T-helper 1 cell treated with Interleukin-12 subunit alpha and Interleukin-12 subunit beta and Interleukin-4 antibody, amounts not matched to agents 30 μg/mL and 1 μg/mL, for 36 hours (primary cell): ENCODE results near the gene ITGAD.

Experiments used
- H3K27ac Mint-ChIP-seq: one replicate; pipeline ENCODE4 v1.8.0; 2021; ENCODE audit warnings: mild to moderate bottlenecking, mixed read lengths
- H3K27me3 Mint-ChIP-seq: one replicate; pipeline ENCODE4 v1.8.0; 2021; ENCODE audit warnings: low read depth, mixed read lengths
- H3K36me3 Mint-ChIP-seq: one replicate; pipeline ENCODE4 v1.8.0; 2021; ENCODE audit warnings: low read depth, mixed read lengths
- H3K4me1 Mint-ChIP-seq: one replicate; pipeline ENCODE4 v1.8.0; 2021; ENCODE audit warnings: low read depth, mixed read lengths
- H3K4me3 Mint-ChIP-seq: one replicate; pipeline ENCODE4 v1.8.0; 2021; ENCODE audit warnings: mild to moderate bottlenecking, moderate library complexity, mixed read lengths
- H3K9me3 Mint-ChIP-seq: one replicate; pipeline ENCODE4 v1.8.0; 2021; ENCODE audit warnings: mixed read lengths

ITGAD gene

DNA sequence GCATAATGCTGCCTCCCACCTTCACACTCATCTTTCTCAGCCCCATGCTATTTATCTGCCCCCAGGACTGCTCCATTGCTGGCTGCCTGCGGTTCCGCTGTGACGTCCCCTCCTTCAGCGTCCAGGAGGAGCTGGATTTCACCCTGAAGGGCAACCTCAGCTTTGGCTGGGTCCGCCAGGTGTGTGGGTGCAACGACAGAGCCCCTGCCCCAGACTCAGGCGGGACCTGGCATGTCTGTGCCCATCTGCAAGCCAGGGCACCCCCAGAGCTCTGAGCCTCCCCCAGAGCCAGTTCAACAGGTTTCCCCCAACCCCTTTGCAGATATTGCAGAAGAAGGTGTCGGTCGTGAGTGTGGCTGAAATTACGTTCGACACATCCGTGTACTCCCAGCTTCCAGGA lies 12.9 kb upstream of the ITGAD start:
- H3K27ac Mint-ChIP-seq = no peak overlapping the region
- peaks cover 4% of the 10 kb centered on the region for H3K9me3 Mint-ChIP-seq

DNA sequence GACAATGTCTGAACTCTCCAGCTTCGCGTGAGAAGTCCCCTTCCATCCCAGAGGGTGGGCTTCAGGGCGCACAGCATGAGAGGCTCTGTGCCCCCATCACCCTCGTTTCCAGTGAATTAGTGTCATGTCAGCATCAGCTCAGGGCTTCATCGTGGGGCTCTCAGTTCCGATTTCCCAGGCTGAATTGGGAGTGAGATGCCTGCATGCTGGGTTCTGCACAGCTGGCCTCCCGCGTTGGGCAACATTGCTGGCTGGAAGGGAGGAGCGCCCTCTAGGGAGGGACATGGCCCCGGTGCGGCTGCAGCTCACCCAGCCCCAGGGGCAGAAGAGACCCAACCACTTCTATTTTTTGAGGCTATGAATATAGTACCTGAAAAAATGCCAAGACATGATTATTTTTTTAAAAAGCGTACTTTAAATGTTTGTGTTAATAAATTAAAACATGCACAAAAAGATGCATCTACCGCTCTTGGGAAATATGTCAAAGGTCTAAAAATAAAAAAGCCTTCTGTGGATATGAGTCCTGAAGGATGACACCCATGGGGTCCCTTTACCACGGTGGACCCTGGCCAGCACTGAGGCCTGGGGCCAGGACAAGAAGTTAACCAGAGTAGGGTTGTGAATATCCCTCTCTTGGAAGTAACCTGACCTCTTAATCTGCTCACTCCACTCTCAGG lies 10.5 kb upstream of the ITGAD start:
- Mint-ChIP-seq H3K4me1 (peaks cover 11% of the 10 kb centered on the region), H3K9me3 (no peaks in the 10 kb centered on the region), H3K27ac (no peak overlapping the region), H3K27me3 (no peaks in the 10 kb centered on the region), H3K4me3 (no peak overlapping the region), H3K36me3 (peaks cover 34% of the 10 kb centered on the region)

More for the DNA sequence above, 12.9 kb upstream of the ITGAD start:
- H3K36me3 Mint-ChIP-seq = peaks cover 54% of the 10 kb centered on the region
- H3K27me3 Mint-ChIP-seq = no peaks in the 10 kb centered on the region
- no peak overlapping the region for H3K4me3 Mint-ChIP-seq
- H3K4me1 Mint-ChIP-seq = peaks cover 4% of the 10 kb centered on the region

DNA sequence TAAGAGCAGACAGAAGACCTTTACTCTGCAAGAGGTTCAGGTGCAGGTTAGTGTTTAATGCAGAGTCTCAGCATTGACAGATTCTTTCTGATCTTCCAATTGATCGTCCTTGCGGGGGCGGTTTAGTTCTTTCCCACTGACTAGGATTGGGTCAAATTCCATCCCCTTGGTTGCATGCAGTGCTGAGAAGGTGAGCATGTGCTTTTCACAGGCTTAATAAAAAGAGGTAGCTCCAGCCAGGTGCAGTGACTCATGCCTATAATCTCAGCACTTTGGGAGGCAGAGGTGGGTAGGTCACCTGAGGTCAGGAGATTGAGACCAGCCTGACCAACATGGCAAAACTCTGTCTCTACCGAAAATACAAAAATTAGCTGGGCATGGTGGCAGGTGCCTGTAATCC lies 7.5 kb upstream of the ITGAD start:
- H3K36me3 Mint-ChIP-seq = peaks cover 17% of the 10 kb centered on the region
- no peak overlapping the region for H3K27ac Mint-ChIP-seq
- H3K4me3 Mint-ChIP-seq = no peak overlapping the region
- peaks cover 11% of the 10 kb centered on the region for H3K4me1 Mint-ChIP-seq
- peaks cover 11% of the 10 kb centered on the region for H3K27me3 Mint-ChIP-seq
- no peaks in the 10 kb centered on the region for H3K9me3 Mint-ChIP-seq

DNA sequence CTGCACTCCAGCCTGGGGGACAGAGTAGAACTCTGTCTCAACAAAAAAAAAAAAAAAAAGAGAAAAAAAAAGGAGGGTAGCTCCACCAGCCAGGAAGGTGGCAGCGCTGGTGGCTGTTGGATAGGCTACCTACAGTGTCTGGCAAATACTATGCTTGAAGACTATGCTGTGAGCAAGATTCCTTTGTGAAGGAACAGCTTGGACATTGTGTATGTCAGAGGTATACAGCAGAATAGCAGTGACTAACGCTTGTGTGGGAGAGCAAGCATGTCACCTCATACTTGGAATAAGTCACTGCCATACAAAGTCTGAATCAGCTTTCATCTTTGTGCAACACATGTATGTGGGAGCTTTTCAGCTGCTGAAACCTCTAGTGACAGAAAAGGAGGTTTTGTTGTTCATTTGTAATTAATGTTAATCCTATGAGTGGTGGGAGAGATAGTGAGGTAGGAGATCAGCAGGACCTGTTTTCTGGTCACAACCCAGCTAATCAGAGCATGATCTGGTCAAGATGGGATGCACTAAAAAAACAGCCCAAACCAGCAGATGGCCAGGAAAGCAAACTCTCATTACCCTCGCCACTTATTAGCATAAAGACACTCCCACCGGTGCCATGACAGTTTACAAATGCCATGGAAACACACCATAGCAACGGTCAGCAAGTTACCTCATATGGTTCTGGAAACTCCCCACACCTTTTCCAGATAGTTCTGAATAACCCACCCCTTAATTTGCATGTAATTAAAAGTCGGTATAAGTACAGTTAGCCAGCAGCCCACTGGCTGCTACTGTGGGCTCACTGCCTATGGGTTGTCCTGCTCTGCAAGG lies 6.8 kb upstream of the ITGAD start:
- Mint-ChIP-seq H3K4me3 (no peak overlapping the region), H3K36me3 (peaks cover 13% of the 10 kb centered on the region), H3K9me3 (no peaks in the 10 kb centered on the region), H3K4me1 (peaks cover 11% of the 10 kb centered on the region), H3K27ac (no peak overlapping the region), H3K27me3 (peaks cover 14% of the 10 kb centered on the region)

DNA sequence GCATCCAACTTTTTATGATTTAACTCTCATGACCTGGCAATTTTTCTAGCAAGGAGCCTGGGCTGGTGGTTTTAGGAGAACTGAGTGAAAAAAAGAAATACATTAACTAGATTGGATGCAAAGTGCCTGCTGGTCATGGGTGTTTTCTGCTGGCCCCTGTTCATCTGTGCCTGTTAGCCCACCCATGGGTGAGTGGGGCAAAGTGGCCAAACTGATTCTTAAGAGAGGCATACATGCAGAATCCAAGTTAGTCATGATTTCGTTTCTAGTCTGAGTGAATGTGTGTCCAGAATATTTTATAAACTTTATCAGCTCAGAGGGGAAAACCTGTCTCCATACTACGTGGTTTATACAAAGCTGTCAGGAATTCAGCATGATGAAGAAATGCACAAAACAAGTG lies 4.6 kb upstream of the ITGAD start:
- Mint-ChIP-seq H3K36me3 (no peaks in the 10 kb centered on the region), H3K27ac (no peak overlapping the region), H3K4me3 (no peak overlapping the region), H3K4me1 (peaks cover 7% of the 10 kb centered on the region), H3K9me3 (no peaks in the 10 kb centered on the region), H3K27me3 (peaks cover 19% of the 10 kb centered on the region)

DNA sequence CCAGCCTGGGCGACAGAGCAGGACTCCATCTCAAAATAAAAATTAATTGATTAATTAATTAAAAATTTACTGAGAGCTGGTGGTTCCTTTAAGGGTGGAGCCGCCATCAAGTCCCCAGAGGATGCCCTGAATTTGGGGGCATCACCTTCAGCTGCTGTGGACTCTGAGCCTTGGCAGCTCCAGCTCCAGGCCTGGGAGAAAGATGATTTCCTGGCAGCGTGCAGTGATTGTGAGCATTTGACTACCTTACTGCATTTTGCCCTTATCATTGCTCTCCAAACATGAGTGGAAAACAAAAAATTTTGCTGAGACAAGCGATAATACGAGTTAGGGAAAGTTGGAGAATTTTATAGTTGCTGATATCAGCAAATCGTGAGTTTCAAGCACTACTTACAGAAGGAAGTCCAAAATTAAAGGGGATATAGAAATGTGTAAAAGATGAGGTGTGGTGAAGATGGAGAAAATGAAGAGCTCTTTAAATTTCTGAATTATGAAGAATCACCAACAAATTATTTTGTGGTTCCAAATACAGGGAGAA lies 2.6 kb upstream of the ITGAD start:
- no peaks in the 10 kb centered on the region for H3K9me3 Mint-ChIP-seq
- no peaks in the 10 kb centered on the region for H3K36me3 Mint-ChIP-seq
- peaks cover 4% of the 10 kb centered on the region for H3K4me1 Mint-ChIP-seq
- no peak overlapping the region for H3K27ac Mint-ChIP-seq
- H3K27me3 Mint-ChIP-seq = peaks cover 19% of the 10 kb centered on the region
- H3K4me3 Mint-ChIP-seq = no peak overlapping the region

DNA sequence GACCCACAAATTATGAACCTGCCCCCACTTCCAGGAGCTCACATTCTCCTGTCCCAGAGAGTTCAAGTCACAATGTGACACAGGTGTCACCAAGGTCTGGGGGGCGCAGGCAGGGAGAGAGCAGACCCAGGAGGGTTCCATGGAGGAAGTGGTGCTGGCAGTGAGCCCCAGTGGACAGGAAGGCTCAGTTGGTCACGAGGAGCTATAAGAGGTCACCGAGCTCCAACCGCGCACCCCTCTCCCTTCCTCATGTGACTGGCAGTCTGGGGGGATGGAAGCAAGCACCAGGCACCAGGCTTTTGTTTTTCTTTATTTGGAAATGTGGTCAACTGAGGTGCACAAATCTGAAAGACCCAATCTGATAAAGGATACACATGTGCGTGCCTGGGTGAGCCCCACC lies 2.5 kb downstream of the ITGAD start:
- Mint-ChIP-seq H3K36me3 (peaks cover 11% of the 10 kb centered on the region), H3K4me1 (peaks cover 5% of the 10 kb centered on the region), H3K4me3 (no peak overlapping the region), H3K9me3 (peaks cover 18% of the 10 kb centered on the region), H3K27ac (no peak overlapping the region), H3K27me3 (peaks cover 8% of the 10 kb centered on the region)

DNA sequence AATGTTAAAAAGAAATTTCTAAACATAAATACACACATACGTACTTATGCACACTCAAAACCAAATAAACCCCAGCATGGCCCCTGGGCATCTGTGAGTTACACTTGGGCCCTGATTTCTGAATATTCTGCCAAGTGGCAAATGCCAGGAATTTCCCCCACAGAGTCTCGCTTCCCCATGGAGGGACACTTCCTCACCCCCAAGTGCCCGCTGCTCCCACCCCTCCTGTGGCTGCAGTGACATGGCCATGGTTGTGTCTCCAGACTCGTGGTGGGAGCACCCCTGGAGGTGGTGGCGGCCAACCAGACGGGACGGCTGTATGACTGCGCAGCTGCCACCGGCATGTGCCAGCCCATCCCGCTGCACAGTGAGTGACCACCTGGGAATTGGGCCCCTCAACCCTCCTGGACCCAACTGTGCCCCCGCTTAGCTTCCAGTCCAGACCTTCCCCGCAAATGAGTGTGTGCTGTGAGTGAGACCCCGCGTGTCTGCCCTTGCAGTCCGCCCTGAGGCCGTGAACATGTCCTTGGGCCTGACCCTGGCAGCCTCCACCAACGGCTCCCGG lies 4.0 kb downstream of the ITGAD start:
- Mint-ChIP-seq H3K27me3 (peaks cover 5% of the 10 kb centered on the region), H3K4me3 (no peak overlapping the region), H3K9me3 (peaks cover 18% of the 10 kb centered on the region), H3K4me1 (peaks cover 5% of the 10 kb centered on the region), H3K36me3 (peaks cover 11% of the 10 kb centered on the region), H3K27ac (no peak overlapping the region)

DNA sequence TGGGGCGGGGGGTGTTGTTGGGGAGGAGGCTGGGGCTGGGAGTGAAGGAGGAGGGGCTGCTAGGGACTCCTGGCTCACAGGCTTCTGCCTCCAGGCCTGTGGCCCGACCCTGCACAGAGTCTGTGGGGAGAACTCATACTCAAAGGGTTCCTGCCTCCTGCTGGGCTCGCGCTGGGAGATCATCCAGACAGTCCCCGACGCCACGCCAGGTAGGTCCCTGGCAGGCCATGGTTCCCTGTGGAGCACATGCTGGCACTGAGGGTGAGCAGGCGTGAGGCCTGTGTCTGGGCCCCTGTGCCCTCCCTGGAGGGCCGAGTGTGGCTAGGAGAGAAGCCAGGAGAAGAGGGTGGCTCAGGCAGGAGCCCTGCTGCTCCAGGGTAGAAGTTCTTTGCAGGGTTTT lies 4.6 kb downstream of the ITGAD start:
- H3K4me1 Mint-ChIP-seq = peaks cover 6% of the 10 kb centered on the region
- peaks cover 2% of the 10 kb centered on the region for H3K27me3 Mint-ChIP-seq
- no peak overlapping the region for H3K4me3 Mint-ChIP-seq
- peaks cover 11% of the 10 kb centered on the region for H3K36me3 Mint-ChIP-seq
- H3K9me3 Mint-ChIP-seq = peaks cover 18% of the 10 kb centered on the region
- no peak overlapping the region for H3K27ac Mint-ChIP-seq

DNA sequence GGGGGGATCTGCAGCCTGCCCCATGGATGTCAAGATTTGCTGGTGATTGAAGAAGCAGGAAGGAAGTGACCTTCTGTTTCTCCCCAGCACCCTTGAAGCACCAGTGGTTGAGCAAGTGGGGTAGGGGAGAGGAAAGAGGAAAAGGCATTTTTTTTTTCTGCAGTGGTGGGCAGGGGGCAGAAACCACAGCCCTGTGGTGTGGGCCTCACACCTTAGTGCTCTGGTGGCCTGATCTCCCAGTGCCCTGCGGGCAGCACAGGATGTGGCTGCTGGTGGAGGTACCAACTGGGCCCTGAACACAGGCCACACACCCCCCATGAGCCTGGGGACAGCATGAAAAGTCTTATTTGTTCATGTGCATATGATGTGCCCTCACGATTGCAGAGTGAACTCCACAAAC lies 7.1 kb downstream of the ITGAD start:
- peaks cover 11% of the 10 kb centered on the region for H3K36me3 Mint-ChIP-seq
- peak overlapping the region; percentile 13 for H3K4me3 Mint-ChIP-seq
- H3K27me3 Mint-ChIP-seq = no peaks in the 10 kb centered on the region
- peak overlapping the region; percentile 72 for H3K27ac Mint-ChIP-seq
- H3K9me3 Mint-ChIP-seq = peaks cover 18% of the 10 kb centered on the region
- H3K4me1 Mint-ChIP-seq = peaks cover 6% of the 10 kb centered on the region

DNA sequence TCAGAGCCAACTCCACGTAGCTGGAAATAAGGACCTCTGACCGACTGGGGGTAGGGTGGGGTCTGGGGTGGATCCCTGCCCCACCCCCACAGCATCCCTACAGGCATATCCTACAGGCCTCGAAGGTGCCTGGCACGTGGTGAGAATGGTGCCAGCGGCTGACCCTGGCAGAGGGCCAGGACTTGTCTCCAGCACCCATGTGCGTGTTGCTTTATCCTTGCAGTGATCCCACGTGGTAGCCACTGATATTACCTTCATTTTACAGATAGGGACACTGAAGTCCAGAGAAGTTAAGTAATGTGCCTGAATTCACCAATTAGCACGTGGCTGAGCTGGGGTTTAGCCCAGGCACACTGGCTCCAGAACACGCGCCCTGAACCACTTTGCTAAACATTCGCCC lies 8.3 kb downstream of the ITGAD start:
- Mint-ChIP-seq H3K9me3 (peaks cover 18% of the 10 kb centered on the region), H3K4me3 (no peak overlapping the region), H3K27me3 (no peaks in the 10 kb centered on the region), H3K36me3 (peaks cover 11% of the 10 kb centered on the region), H3K27ac (no peak overlapping the region), H3K4me1 (peaks cover 6% of the 10 kb centered on the region)

DNA sequence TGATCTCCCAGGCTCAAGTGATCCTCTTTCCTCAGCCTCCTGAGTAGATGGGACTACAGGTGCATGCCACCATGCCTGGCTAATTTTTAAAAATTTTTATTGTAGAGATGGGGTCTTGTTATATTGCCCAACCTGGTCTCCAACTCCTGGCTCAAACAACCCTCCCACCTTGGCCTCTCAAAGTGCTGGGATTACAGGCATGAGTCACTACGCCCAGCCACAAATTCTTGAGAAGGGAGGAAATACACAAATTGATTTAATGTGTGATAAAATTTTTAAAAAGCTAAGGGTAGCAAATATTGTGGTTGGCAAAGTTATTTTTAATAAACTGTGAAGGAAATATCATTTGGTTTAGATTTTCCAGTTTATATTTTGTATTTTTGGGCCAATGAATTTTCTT lies 9.6 kb downstream of the ITGAD start:
- peaks cover 3% of the 10 kb centered on the region for H3K27me3 Mint-ChIP-seq
- H3K4me1 Mint-ChIP-seq = peaks cover 6% of the 10 kb centered on the region
- no peak overlapping the region for H3K4me3 Mint-ChIP-seq
- peaks cover 18% of the 10 kb centered on the region for H3K9me3 Mint-ChIP-seq
- peaks cover 10% of the 10 kb centered on the region for H3K36me3 Mint-ChIP-seq
- no peak overlapping the region for H3K27ac Mint-ChIP-seq

DNA sequence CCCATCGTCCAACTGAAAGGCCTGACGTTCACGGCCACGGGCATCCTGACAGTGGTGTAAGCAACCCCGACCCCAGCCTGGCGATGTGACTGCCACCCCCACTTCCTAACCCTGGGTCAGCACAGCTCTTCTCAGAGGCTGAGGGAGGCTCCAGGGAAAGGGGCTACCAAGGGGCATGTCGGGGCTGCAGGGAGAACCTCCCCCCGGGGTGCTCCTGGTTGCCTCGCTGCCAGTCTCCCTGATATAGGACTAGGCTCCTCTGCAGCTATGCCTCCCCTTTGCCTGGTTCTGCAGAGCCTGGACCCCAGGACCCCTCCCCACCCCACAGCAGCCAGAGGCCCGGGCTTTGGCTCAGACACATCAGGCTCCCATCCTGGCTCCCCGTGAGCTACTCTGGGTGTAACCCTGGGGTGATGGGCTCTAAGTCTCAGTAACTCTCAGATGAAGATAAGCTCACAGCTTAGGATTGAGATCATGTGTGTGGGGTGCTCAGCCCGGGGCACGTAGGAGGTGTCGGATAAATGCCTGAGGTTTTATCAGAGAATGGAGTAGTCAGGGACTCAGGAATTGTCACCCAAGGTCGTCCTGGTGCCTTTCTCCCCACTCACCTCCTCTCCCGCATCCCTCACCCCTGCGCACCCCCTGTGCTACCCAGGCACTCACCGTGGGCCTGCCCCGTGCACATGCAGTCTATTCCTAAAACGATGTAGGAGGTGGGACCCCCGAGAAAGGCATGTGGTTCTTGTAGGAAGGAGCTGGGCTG lies 10.6 kb downstream of the ITGAD start:
- Mint-ChIP-seq H3K4me3 (no peak overlapping the region), H3K36me3 (peaks cover 9% of the 10 kb centered on the region), H3K4me1 (peaks cover 6% of the 10 kb centered on the region), H3K27me3 (peaks cover 10% of the 10 kb centered on the region), H3K27ac (no peak overlapping the region), H3K9me3 (peaks cover 14% of the 10 kb centered on the region)

DNA sequence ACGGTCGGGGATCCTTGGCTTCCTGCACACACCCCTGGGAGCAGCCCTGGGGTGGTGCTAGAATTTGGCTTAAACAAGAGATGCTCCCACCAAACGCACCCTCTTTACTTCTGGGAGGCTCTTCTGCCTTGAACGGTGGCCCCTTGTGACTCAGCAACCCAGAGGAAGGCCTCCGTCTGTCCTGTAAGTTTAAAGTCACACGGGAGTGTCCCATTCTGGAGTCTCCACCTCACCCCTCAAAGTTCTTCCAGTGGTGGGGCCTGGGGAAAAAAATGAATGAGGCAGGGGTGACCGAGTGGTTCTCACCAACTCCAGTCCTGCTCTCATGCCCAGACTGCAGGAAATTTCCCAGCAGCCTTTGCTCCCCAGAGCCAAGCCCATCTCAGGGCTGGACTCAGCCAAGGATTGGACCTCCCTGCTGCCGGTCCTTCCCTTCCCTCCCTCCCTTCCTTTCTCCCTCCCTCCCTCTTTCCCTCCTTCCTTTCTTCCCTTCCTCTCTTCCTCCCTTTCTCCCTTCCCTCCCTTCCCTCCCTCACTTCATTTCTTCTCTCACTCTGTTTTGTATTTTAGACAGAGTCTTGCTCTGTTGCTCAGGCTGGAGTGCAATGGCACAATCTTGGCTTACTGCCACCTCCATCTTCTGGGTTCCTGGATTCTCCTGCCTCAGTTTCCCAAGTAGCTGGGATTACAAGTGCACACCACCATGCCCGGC lies 11.4 kb downstream of the ITGAD start:
- no peak overlapping the region for H3K4me3 Mint-ChIP-seq
- no peak overlapping the region for H3K27ac Mint-ChIP-seq

More for the DNA sequence above, 11.4 kb downstream of the ITGAD start:
- Mint-ChIP-seq H3K36me3 (peaks cover 3% of the 10 kb centered on the region), H3K4me1 (peaks cover 6% of the 10 kb centered on the region), H3K27me3 (peaks cover 14% of the 10 kb centered on the region), H3K9me3 (peaks cover 7% of the 10 kb centered on the region)
